ENCODE results near the gene FAM193A. TPM values are rescaled to one million over a fixed set of nuclear protein-coding genes. Genes with fewer than 3 reads are reported as not detected.

The FAM193A gene
- total RNA-seq, 1 donor from 2014 or later, result 31.4 TPM

DNA sequence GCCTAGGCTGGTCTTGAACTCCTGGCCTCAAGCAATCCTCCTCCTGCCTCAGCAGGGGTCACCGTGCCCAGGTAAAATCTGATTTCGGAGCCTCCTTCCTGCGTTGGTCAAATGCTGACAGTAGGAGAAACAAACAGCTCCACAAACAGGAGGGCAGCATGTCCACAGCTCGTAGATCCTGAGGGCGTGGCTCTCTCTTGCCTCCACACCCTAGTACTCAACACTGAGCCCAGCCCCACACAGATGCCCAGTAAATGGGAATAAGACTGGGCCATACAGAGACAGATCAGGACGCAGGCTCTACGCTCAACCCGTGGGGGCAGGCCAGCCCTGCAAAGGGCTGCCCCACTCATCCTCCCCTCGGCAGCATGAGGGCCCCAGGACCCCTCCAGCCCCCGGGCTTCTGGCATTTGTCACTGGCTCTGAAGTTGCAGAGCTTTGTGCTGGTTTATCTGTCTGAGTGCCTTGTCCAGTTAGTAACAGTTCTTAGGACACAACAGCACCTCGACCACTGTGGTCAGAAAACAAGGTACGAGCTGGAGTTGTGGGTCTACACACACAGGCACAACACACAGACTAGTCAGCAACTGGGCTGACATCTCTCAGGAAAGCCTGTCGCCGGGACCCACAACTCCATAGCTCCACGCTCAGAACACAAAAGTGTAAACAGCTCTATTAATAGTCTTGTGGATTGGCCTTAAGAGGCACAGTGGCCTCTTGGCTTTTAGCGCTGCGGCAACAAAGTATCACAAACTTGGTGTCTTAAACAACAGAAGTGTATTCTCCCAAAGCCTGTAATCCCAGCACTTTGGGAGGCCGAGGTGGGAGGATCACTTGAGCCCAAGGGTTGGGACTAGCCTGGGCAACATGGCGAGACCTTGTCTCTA lies 214.5 kb downstream of the FAM193A start:
- intact Hi-C loops (cut with DNase I), result loop anchor here (10.0 kb wide), 1 partner anchor 184 kb away; no protein-coding TSS in a partner anchor
- peaks cover 48% of the 10 kb centered on the region for H3K4me1 ChIP-seq
- H3K36me3 ChIP-seq, result peaks cover 0 to 17% of the 10 kb centered on the region in 2 donors
- H3K4me3 ChIP-seq, result no peak overlapping the region
- H3K9me3 ChIP-seq, result no peaks in the 10 kb centered on the region
- no peaks in the 10 kb centered on the region for H3K27me3 ChIP-seq
- no peak for DNase-seq (ENCODE audit: extremely low spot score in 2 of 2)
- H3K27ac ChIP-seq, result no peak overlapping the region
- TF ChIP-seq POLR2AphosphoS5 (IDR thresholded peaks at IDR 0.05; ENCODE audit: insufficient read depth in 1 of 2, low read depth in 1 of 2), result no peak
- TF ChIP-seq, protein P1, sequence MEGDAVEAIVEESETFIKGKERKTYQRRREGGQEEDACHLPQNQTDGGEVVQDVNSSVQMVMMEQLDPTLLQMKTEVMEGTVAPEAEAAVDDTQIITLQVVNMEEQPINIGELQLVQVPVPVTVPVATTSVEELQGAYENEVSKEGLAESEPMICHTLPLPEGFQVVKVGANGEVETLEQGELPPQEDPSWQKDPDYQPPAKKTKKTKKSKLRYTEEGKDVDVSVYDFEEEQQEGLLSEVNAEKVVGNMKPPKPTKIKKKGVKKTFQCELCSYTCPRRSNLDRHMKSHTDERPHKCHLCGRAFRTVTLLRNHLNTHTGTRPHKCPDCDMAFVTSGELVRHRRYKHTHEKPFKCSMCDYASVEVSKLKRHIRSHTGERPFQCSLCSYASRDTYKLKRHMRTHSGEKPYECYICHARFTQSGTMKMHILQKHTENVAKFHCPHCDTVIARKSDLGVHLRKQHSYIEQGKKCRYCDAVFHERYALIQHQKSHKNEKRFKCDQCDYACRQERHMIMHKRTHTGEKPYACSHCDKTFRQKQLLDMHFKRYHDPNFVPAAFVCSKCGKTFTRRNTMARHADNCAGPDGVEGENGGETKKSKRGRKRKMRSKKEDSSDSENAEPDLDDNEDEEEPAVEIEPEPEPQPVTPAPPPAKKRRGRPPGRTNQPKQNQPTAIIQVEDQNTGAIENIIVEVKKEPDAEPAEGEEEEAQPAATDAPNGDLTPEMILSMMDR (IDR thresholded peaks at IDR 0.05), result no peak
- TF ChIP-seq POLR2A (IDR thresholded peaks at IDR 0.05), result no peak

DNA sequence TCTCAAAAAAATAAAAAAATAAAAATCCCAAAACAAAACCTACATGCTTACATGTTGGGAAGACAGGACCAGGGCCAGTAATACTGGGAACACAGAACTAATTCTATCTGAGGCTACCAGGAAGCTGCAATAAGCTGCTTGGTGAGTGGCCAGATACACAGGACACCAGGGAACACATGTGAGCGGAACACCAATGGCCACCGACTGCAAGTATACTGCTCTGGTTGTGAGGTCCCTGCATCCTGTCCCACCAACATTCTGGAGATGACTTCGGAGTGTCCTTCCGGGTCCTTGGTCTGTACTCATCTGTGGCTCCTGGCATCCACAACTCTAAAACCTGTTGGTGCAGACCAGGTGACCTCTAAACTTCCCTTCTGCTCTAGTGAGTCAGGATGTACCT lies 217.0 kb downstream of the FAM193A start:
- H3K4me3 ChIP-seq, result no peak overlapping the region
- H3K4me1 ChIP-seq, result peaks cover 38% of the 10 kb centered on the region
- intact Hi-C loops (cut with DNase I), result loop anchor here (10.0 kb wide), 1 partner anchor 181 kb away; no protein-coding TSS in a partner anchor
- TF ChIP-seq, protein P1 (IDR thresholded peaks at IDR 0.05), result no peak
- peak in 1 of 2 donors; percentile 32 for TF ChIP-seq POLR2AphosphoS5 (IDR thresholded peaks at IDR 0.05; ENCODE audit: insufficient read depth in 1 of 2, low read depth in 1 of 2)
- TF ChIP-seq POLR2A (IDR thresholded peaks at IDR 0.05), result no peak
- H3K27ac ChIP-seq, result no peak overlapping the region
- no peaks in the 10 kb centered on the region for H3K36me3 ChIP-seq
- DNase-seq (ENCODE audit: extremely low spot score in 2 of 2), result no peak
- H3K27me3 ChIP-seq, result no peaks in the 10 kb centered on the region
- H3K9me3 ChIP-seq, result no peaks in the 10 kb centered on the region

DNA sequence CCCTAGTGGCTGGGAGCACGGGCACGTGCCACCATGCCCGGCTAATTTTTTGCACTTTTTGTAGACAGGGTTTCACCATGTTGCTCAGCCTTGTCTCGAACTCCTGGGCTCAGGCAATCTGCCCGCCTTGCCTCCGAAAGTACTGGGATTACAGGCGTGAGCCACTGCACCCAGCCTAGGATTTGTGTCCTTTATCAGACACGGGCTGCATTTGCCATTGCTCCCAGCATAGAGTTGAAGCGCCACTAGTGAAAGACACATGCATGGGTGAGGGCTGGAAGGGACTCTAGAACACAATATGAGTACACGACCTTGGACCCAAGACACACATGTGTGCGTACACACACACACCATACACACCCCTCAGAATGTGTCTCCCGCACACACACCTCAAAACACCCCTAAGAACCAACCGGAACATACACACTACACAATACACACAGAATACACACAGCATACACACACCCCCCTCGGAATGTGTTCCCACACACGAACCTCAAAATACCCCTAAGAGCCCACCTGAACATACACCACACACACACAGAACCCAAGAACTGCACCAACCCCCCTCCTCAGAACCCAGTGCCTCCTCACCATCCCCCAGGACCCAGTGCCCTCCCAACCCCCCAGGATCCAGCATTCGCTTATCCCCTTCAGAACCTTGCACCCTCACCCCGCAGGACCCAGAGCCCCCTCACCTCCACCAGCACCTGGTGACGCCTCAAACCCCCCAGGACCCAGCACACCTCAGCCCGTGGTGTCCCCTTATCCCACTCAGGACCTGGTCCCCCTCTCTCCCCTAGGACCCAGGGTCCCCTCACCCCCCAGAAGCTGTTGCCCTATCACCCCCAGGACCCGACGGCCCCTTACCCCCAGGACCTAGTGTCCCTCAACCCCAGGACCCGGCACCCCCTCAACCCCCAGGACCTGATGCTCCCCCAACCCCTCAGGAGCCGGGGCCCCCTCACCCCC lies 218.7 kb downstream of the FAM193A start:
- H3K4me3 ChIP-seq, result peak overlapping the region; percentile 67 to 89
- intact Hi-C loops (cut with DNase I), result loop anchor here (10.0 kb wide), 1 partner anchor 180 kb away; no protein-coding TSS in a partner anchor
- H3K4me1 ChIP-seq, result peaks cover 38% of the 10 kb centered on the region

GRCh38 chr4:2755821-2756690 lies 219.6 kb downstream of the FAM193A start, which contains the start of gene TNIP2:
TNIP2 (minus strand) TSS chr4:2756336; CDS start chr4:2756289, 47 bp downstream.
- TF ChIP-seq, protein P1 (IDR thresholded peaks at IDR 0.05), result peak in 2 of 3 experiments; percentile 13 to 23
- peak in 1 of 2 donors; percentile 59 for TF ChIP-seq POLR2A (IDR thresholded peaks at IDR 0.05)
- TF ChIP-seq POLR2AphosphoS5 (IDR thresholded peaks at IDR 0.05; ENCODE audit: insufficient read depth in 1 of 2, low read depth in 1 of 2), result peak in 1 of 2 donors; percentile 50
- Histone ChIP-seq H3K9me3 (no peaks in the 10 kb centered on the region), H3K4me1 (peaks cover 38% of the 10 kb centered on the region), H3K4me3 (peak within 1 kb of the TSS; percentile 67 to 89), H3K27me3 (no peaks in the 10 kb centered on the region), H3K27ac (peak within 1 kb of the TSS; percentile 63), H3K36me3 (no peaks in the 10 kb centered on the region)
- intact Hi-C loops (cut with DNase I), result loop anchor here (10.0 kb wide), 1 partner anchor 179 kb away; no protein-coding TSS in a partner anchor
- DNase-seq (ENCODE audit: extremely low spot score in 2 of 2), result peak in 1 of 2 donors; percentile 91

More for the DNA sequence above, 218.7 kb downstream of the FAM193A start:
- DNase-seq (ENCODE audit: extremely low spot score in 2 of 2), result peak in 1 of 2 donors; percentile 82
- Histone ChIP-seq H3K27ac (peak overlapping the region; percentile 63), H3K27me3 (no peaks in the 10 kb centered on the region), H3K36me3 (no peaks in the 10 kb centered on the region), H3K9me3 (no peaks in the 10 kb centered on the region)
- TF ChIP-seq POLR2A (IDR thresholded peaks at IDR 0.05), result no peak
- TF ChIP-seq, protein P1 (IDR thresholded peaks at IDR 0.05), result no peak
- TF ChIP-seq POLR2AphosphoS5 (IDR thresholded peaks at IDR 0.05; ENCODE audit: insufficient read depth in 1 of 2, low read depth in 1 of 2), result no peak
